RWPE1 (cell line): ENCODE measurements around the gene GRIA4.

Experiments used
- CTCF ChIA-PET: fragments of 350-600 bp; sonication (Branson Sonifier 250); formaldehyde crosslinking; extraction: SDS; loops from one replicate; lab custom pipeline; 2021; lab: Yijun Ruan, JAX
- POLR2A ChIA-PET: fragments of 400-600 bp; formaldehyde crosslinking; extraction: SDS; loops from one replicate; lab custom pipeline; 2020; ENCODE audit warnings: antibody characterized with exemption; ENCODE audit not compliant: low non-redundant PET; lab: Yijun Ruan, JAX
- DNase-seq: peaks from one replicate; pipeline ENCODE4 v3.0.0; 2012; ENCODE audit warnings: low spot score
- H3K27ac ChIP-seq: fragments of 450-650 bp; 2 replicates; pipeline ENCODE4 v1.5.1; 2017
- CTCF ChIP-seq: fragments of 450-650 bp; conservative IDR thresholded peaks from 2 replicates; pipeline ENCODE4 v1.5.1; 2017; ENCODE audit warnings: low read depth, mild to moderate bottlenecking

Gene GRIA4

GRCh38 chr11:105609832-105610781 is at the start of gene GRIA4:
Gene GRIA4 (plus strand): TSS chr11:105610073. CDS start chr11:105610998, 925 bp downstream.
- no peak for TF ChIP-seq CTCF
- ChIA-PET POLR2A (no interaction called here), CTCF (no interaction called here)
- no peak within 1 kb of the TSS for H3K27ac ChIP-seq
- no peak for DNase-seq

GRCh38 chr11:105573091-105573490 is 36.8 kb upstream of the GRIA4 start:
- H3K27ac ChIP-seq: no peak overlapping the region
- no peak for DNase-seq
- no peak for TF ChIP-seq CTCF
- CTCF ChIA-PET: no interaction called here
- POLR2A ChIA-PET: no interaction called here

GRCh38 chr11:105574974-105575373 is 34.9 kb upstream of the GRIA4 start:
- TF ChIP-seq CTCF: no peak
- no peak overlapping the region for H3K27ac ChIP-seq
- CTCF ChIA-PET: no interaction called here
- DNase-seq: no peak
- POLR2A ChIA-PET: no interaction called here

GRCh38 chr11:105577641-105578040 is 32.2 kb upstream of the GRIA4 start:
- DNase-seq: peak; percentile 2
- no peak for TF ChIP-seq CTCF
- POLR2A ChIA-PET: no interaction called here
- CTCF ChIA-PET: no interaction called here
- no peak overlapping the region for H3K27ac ChIP-seq

GRCh38 chr11:105579111-105579510 is 30.8 kb upstream of the GRIA4 start:
- DNase-seq: no peak
- TF ChIP-seq CTCF: no peak
- no peak overlapping the region for H3K27ac ChIP-seq
- CTCF ChIA-PET: no interaction called here
- POLR2A ChIA-PET: no interaction called here

- no peak overlapping the region for H3K27ac ChIP-seq
- ChIA-PET CTCF (interaction anchor here (0.6 kb wide), 1 partner anchor 1175 kb away, joined by 3 read pairs; no protein-coding TSS in a partner anchor), POLR2A (no interaction called here)
- TF ChIP-seq CTCF: no peak
- DNase-seq: no peak
Observed at GRCh38 chr11:105582497-105582896, 27.4 kb upstream of the GRIA4 start.
